Tibial nerve (tissue), 3 donors: ENCODE results near the gene MYO18B.

Source experiments
- POLR2A ChIP-seq, 2 donors: fragments of 450-650 bp; IDR thresholded peaks; one replicate each; pipeline ENCODE4 v1.6.1; 2017; ENCODE audit warnings: antibody characterized with exemption in 2 of 2, mild to moderate bottlenecking in 2 of 2, moderate library complexity in 2 of 2
- TF ChIP-seq, protein P1 (sequence below), 5 experiments: fragments of 200-600 bp in 3 of 5; fragments of 450-650 bp in 2 of 5; sonication (generic) in 3 of 5; IDR thresholded peaks; one replicate each; pipeline ENCODE4 v1.5.1; 2016 to 2019; ENCODE audit warnings: antibody characterized with exemption in 5 of 5, mild to moderate bottlenecking in 3 of 5, moderate library complexity in 2 of 5

DNA sequence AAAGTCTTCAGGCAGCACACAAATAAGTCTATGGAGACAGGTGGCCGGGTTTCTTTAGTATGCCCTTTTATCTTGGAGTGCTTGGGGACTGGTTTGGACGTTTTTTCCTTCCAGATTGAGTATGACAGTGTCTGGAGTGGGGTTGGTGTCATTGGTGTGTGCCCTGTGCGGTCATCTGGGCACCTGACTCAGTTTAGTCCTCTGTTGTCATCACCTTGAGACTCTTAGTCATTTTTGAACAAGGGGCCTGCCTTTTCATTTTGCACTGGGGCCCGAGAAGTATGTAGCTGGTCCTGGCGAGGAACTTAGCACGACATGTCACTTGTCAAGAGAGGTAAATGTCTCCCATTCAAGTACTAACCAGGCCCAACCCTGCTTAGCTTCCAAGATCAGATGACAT is 27.2 kb upstream of the MYO18B start:
- TF ChIP-seq, protein P1, sequence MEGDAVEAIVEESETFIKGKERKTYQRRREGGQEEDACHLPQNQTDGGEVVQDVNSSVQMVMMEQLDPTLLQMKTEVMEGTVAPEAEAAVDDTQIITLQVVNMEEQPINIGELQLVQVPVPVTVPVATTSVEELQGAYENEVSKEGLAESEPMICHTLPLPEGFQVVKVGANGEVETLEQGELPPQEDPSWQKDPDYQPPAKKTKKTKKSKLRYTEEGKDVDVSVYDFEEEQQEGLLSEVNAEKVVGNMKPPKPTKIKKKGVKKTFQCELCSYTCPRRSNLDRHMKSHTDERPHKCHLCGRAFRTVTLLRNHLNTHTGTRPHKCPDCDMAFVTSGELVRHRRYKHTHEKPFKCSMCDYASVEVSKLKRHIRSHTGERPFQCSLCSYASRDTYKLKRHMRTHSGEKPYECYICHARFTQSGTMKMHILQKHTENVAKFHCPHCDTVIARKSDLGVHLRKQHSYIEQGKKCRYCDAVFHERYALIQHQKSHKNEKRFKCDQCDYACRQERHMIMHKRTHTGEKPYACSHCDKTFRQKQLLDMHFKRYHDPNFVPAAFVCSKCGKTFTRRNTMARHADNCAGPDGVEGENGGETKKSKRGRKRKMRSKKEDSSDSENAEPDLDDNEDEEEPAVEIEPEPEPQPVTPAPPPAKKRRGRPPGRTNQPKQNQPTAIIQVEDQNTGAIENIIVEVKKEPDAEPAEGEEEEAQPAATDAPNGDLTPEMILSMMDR (IDR thresholded peaks at IDR 0.05): no peak
- TF ChIP-seq POLR2A (IDR thresholded peaks at IDR 0.05): no peak
